Thymus (tissue), 11 donors: ENCODE measurements around the gene HPD. TPM values are rescaled to one million over a fixed set of nuclear protein-coding genes. Genes with fewer than 3 reads are reported as not detected.

Experiments used
- DNase-seq, 9 donors: peaks; one replicate each; pipeline ENCODE4 v3.0.0-alpha.2; 2013; ENCODE audit warnings: low spot score in 9 of 9, low read depth in 6 of 9, missing footprints in 1 of 9
- H3K27ac ChIP-seq, 2 donors: one replicate each; pipeline ENCODE4 v1.5.1; 2013; ENCODE audit warnings: control low read depth in 1 of 2, low read depth in 1 of 2, low read length in 1 of 2, mild to moderate bottlenecking in 1 of 2, moderate library complexity in 1 of 2
- H3K27me3 ChIP-seq, 2 donors: one replicate each; pipeline ENCODE4 v1.5.1; 2013; ENCODE audit warnings: low read length in 1 of 2; ENCODE audit not compliant: control insufficient read depth in 2 of 2, insufficient read depth in 1 of 2
- H3K36me3 ChIP-seq, 2 donors: one replicate each; pipeline ENCODE4 v1.5.1; 2013; ENCODE audit warnings: low read length in 1 of 2, mild to moderate bottlenecking in 1 of 2, moderate library complexity in 1 of 2; ENCODE audit not compliant: control insufficient read depth in 2 of 2, insufficient read depth in 2 of 2
- H3K4me1 ChIP-seq, 2 donors: one replicate each; pipeline ENCODE4 v1.5.1; 2013; ENCODE audit warnings: low read length in 2 of 2; ENCODE audit not compliant: control insufficient read depth in 2 of 2, insufficient read depth in 2 of 2
- H3K4me3 ChIP-seq, 2 donors: one replicate each; pipeline ENCODE4 v1.5.1; 2013; ENCODE audit warnings: low read length in 2 of 2, control low read depth in 1 of 2, mild to moderate bottlenecking in 1 of 2
- H3K9me3 ChIP-seq, 2 donors: one replicate each; pipeline ENCODE4 v1.5.1; 2013; ENCODE audit warnings: low read length in 1 of 2, mild to moderate bottlenecking in 1 of 2; ENCODE audit not compliant: control insufficient read depth in 2 of 2, insufficient read depth in 1 of 2
- WGBS: extraction: QIAGEN DNeasy Blood & Tissue Kit; methylation state at CpG from one replicate; pipeline ENCODE4 v1.1.7; 2013; 5-methylcytosine and 5-hydroxymethylcytosine counted together
- polyA plus RNA-seq: library from polyadenylated mRNA; stranded (reverse); fragments of 200-250 nt; gene quantifications from one replicate; pipeline ENCODE4 v1.2.3, GENCODE V29; 2013
- total RNA-seq: library from RNA; stranded (reverse); fragments of 120-200 nt; gene quantifications from one replicate; pipeline ENCODE4 v1.2.4, GENCODE V29; 2013
- donor health status: healthy.

The HPD gene
- total and polyA plus RNA-seq, 2 donors = 0.19 to 0.87 TPM

DNA sequence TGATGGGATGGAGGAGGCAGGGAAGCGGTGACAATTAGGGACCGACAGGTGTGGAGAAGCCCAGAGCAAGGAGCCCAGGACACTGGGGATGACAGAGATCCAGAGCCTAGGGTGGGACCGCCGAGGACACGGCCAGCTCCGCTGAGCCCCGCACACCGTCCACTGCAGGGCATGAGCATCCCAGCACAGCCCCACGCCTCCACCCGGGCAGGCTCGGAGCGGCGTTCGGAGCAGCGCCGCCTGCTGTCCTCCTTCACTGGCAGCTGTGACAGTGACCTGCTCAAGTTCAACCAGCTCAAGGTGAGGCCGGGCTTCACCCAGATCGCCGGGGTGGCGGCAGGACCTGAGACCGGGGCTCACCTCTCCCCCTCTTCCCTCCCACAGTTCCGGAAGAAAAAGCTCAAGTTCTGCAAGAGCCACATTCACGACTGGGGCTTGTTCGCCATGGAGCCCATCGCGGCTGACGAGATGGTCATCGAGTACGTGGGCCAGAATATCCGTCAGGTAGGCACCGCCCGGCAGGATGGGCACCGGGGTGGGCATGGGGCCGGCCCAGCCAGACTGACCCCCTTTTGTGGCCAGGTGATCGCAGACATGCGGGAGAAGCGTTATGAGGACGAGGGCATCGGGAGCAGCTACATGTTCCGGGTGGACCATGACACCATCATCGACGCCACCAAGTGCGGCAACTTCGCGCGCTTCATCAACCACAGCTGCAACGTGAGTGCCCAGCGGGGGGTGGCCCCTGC, 31.1 kb downstream of the HPD start:
- H3K4me1 ChIP-seq = no peaks in the 10 kb centered on the region
- no peak for DNase-seq

DNA sequence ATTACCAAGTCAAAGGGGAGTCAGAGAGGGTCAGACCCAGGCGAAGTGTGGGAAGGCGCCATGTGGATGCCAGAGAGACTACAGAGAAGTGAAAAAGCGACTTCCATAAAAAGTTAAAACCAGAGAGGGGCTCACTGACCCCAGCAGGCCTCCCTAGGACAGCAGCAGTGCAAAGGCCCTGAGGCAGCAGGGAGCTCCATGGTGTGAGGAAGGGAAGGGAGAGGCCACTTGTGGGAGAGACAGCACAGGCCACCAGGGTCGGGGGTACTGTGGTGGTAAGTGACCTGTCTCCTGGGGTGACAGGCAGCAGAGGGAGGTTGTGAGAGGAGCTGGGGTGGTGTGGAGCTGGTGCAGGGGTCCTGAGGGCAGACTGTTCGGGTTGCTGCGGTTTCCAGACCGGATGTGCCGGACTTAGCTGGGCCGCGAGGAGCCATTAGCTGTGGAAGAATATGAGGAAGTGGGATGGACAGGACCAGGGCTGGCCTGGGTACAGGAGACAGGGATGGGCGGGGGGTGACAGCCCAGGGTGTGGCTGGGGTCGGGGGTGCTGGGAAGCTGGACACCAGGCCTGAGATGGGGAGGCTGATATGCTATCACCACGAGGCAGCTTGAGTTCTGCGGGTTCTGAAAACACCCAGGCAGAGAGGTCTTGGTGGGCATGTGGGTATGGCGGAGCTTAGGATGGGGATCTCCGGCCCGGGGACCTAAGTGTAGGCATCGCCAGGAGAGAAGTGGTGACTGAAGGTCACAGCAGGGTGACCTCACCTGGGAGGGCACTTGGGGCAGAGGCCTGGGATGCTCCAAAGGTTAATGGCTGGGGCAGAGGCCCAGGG, 32.1 kb downstream of the HPD start:
- peaks cover 88 to 94% of the 10 kb centered on the region in 2 donors for H3K36me3 ChIP-seq
- no peaks in the 10 kb centered on the region for H3K27me3 ChIP-seq
- no peak for DNase-seq
- no peak overlapping the region for H3K4me3 ChIP-seq
- H3K9me3 ChIP-seq = peaks cover 0 to 4% of the 10 kb centered on the region in 2 donors
- WGBS = 92% methylated on average over 18 of the region's 18 CpGs
- no peak overlapping the region for H3K27ac ChIP-seq
- H3K4me1 ChIP-seq = no peaks in the 10 kb centered on the region

More for the DNA sequence above, 31.1 kb downstream of the HPD start:
- H3K27ac ChIP-seq = no peak overlapping the region
- WGBS = 98% methylated on average over 48 of the region's 48 CpGs
- H3K27me3 ChIP-seq = no peaks in the 10 kb centered on the region
- peaks cover 0 to 4% of the 10 kb centered on the region in 2 donors for H3K9me3 ChIP-seq
- H3K4me3 ChIP-seq = no peak overlapping the region
- H3K36me3 ChIP-seq = peaks cover 85 to 94% of the 10 kb centered on the region in 2 donors

DNA sequence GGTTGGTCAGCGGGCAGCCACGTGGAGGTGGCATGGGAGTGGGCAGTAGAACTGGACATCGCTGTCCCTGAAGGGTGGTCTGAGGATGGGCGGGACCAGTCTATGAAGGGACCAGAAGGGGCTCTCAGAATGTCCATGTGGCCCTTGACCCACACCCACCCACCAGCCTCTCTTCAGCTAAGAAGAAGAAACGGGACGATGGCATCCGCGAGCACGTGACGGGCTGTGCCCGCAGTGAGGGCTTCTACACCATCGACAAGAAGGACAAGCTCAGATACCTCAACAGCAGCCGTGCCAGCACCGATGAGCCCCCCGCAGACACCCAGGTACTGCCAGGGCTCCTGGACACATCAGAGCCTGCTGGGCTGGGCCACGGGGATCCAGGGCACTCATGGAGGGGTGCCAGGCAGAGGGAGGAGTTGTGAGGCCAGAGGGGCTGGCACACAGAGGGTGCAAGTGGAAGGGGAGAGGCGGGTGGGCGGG, 33.6 kb downstream of the HPD start:
- Histone ChIP-seq H3K9me3 (no peaks in the 10 kb centered on the region), H3K27me3 (no peaks in the 10 kb centered on the region), H3K27ac (no peak overlapping the region), H3K36me3 (peaks cover 92 to 93% of the 10 kb centered on the region in 2 donors), H3K4me1 (no peaks in the 10 kb centered on the region), H3K4me3 (no peak overlapping the region)
- DNase-seq = no peak
- WGBS = 97% methylated on average over 18 of the region's 18 CpGs

DNA sequence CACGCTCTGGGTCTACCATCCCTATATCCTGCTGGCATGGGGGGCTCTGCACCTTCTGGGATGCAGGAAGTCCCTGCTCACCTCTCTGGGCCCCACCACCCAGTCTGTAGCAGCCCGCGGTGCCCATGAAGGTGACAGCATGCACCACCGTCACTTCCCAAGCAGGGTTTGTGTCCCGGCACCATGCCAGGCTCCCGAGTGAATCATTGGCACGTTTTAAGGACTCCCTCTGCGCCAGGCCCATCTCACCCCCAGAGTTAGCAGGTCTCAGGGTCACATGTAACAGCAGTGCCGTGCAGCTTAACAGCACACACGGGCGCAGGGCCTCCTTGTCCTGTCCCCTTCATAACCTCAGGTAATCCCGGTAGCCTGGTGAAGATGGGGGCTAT, 34.9 kb downstream of the HPD start:
- no peak overlapping the region for H3K4me3 ChIP-seq
- no peaks in the 10 kb centered on the region for H3K4me1 ChIP-seq
- WGBS = 89% methylated on average over 12 of the region's 12 CpGs
- no peaks in the 10 kb centered on the region for H3K27me3 ChIP-seq
- H3K36me3 ChIP-seq = peaks cover 90 to 91% of the 10 kb centered on the region in 2 donors
- DNase-seq = no peak
- H3K27ac ChIP-seq = no peak overlapping the region
- H3K9me3 ChIP-seq = no peaks in the 10 kb centered on the region

DNA sequence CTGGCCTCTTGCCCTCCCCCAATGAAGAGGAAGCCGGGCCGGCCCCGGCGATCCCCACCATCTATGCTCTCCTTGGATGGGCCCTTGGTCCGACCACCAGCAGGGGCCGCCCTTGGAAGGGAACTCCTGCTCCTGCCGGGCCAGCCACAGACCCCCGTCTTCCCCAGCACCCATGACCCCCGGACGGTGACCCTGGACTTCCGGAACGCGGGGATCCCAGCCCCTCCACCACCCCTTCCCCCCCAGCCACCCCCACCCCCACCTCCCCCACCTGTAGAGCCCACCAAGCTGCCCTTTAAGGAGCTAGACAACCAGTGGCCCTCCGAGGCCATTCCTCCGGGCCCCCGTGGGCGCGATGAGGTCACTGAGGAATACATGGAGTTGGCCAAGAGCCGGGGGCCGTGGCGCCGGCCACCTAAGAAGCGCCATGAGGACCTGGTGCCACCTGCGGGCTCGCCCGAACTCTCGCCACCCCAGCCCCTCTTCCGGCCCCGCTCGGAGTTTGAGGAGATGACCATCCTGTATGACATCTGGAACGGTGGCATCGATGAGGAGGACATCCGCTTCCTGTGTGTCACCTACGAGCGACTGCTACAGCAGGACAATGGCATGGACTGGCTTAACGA, 35.4 kb downstream of the HPD start:
- DNase-seq = no peak
- peaks cover 85 to 87% of the 10 kb centered on the region in 2 donors for H3K36me3 ChIP-seq
- no peak overlapping the region for H3K27ac ChIP-seq
- H3K4me1 ChIP-seq = no peaks in the 10 kb centered on the region
- H3K27me3 ChIP-seq = no peaks in the 10 kb centered on the region
- H3K9me3 ChIP-seq = no peaks in the 10 kb centered on the region
- 98% methylated on average over 36 of the region's 36 CpGs for WGBS
- no peak overlapping the region for H3K4me3 ChIP-seq

DNA sequence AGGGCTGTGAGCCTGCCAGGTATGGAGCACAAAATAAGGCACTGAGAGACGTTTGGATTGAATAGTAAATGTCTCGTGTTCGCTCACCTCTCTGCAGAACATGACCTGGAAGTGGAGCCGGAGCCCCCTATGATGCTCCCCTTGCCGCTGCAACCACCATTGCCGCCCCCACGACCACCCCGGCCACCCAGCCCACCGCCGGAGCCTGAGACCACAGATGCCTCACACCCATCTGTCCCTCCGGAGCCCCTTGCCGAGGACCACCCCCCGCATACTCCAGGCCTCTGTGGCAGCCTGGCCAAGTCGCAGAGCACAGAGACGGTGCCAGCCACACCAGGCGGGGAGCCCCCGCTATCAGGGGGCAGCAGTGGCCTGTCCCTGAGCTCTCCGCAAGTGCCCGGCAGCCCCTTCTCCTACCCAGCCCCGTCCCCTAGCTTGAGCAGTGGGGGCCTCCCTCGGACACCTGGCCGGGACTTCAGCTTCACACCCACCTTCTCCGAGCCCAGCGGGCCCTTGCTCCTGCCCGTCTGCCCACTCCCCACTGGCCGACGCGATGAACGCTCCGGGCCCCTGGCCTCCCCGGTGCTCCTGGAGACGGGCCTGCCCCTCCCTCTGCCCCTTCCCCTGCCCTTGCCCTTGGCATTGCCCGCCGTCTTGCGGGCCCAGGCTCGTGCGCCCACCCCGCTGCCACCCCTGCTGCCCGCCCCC, 36.1 kb downstream of the HPD start:
- WGBS = 97% methylated on average over 39 of the region's 39 CpGs
- no peaks in the 10 kb centered on the region for H3K9me3 ChIP-seq
- H3K27ac ChIP-seq = no peak overlapping the region
- DNase-seq = no peak
- H3K4me3 ChIP-seq = no peak overlapping the region
- no peaks in the 10 kb centered on the region for H3K27me3 ChIP-seq
- no peaks in the 10 kb centered on the region for H3K4me1 ChIP-seq
- H3K36me3 ChIP-seq = peaks cover 85 to 87% of the 10 kb centered on the region in 2 donors

- 90% methylated on average over 7 of the region's 7 CpGs for WGBS
- Histone ChIP-seq H3K27ac (no peak overlapping the region), H3K9me3 (no peaks in the 10 kb centered on the region), H3K4me3 (no peak overlapping the region), H3K4me1 (peaks cover 8 to 17% of the 10 kb centered on the region in 2 donors), H3K27me3 (no peaks in the 10 kb centered on the region), H3K36me3 (peaks cover 80 to 87% of the 10 kb centered on the region in 2 donors)
- no peak for DNase-seq
Observed at GRCh38 chr12:121820056-121820455, 38.6 kb downstream of the HPD start.

DNA sequence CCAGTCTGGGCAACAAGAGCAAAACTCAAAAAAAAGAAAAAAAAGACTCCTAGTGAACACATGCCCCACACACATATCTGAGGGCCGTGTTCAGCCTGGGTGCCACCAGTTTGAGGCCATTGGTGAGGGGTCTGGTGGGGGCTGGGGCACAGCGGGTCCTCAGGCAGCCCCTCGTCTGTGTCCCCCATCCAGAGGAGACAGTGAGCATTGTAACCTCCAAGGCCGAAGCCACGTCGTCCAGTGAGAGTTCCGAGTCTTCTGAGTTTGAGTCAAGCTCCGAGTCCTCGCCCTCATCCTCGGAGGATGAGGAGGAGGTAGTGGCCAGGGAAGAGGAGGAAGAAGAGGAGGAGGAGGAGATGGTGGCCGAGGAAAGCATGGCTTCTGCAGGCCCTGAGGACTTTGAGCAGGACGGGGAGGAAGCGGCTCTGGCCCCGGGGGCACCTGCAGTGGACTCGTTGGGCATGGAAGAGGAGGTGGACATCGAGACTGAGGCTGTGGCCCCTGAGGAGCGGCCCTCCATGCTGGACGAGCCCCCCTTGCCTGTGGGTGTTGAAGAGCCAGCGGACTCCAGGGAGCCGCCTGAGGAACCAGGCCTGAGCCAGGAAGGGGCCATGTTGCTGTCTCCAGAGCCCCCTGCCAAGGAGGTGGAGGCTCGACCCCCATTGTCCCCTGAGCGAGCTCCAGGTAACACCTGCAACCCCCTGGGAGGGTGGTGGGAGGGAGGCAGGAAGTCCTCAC, 39.3 kb downstream of the HPD start:
- Histone ChIP-seq H3K27me3 (no peaks in the 10 kb centered on the region), H3K4me1 (peaks cover 15 to 24% of the 10 kb centered on the region in 2 donors), H3K27ac (no peak overlapping the region), H3K4me3 (no peak overlapping the region), H3K9me3 (no peaks in the 10 kb centered on the region), H3K36me3 (peaks cover 83 to 87% of the 10 kb centered on the region in 2 donors)
- WGBS = 97% methylated on average over 22 of the region's 22 CpGs
- DNase-seq = no peak
